Measurements from ENCODE around the gene NUP50.

The NUP50 gene

GRCh38 chr22:45200860-45201511 lies 37.3 kb downstream of the NUP50 start:
- TF ChIP-seq Cebpa-rat (IDR thresholded peaks at IDR 0.05) = no peak
- Histone ChIP-seq H3K9me3 (replicated peaks in 1 of 11) (no peaks in the 10 kb centered on the region), H3K36me3 (peaks cover 84 to 100% (median 96%) of the 10 kb centered on the region in 11 experiments), H3K4me3 (no peak overlapping the region), H3K27ac (0 out of 22 replicates have a peak overlapping the region, but pooled peaks of 4 of the 11 experiments have one; percentile 14 to 25 (median 18)), H4K20me1 (peaks cover 40 to 93% (median 60%) of the 10 kb centered on the region in 11 experiments; a peak in 21 of 22 replicates), H3K27me3 (no peaks in the 10 kb centered on the region), H3K9ac (peak overlapping the region in 7 of 11 experiments; percentile 17 to 65 (median 56); a peak in 5 of 22 replicates), H3K4me1 (peaks cover 28 to 39% (median 33%) of the 10 kb centered on the region in 10 experiments), H3K4me2 (peak overlapping the region in 8 of 11 experiments; percentile 77 to 91 (median 82); a peak in 15 of 22 replicates)

- Histone ChIP-seq H3K27me3 (no peaks in the 10 kb centered on the region), H3K9me3 (replicated peaks in 1 of 11) (no peaks in the 10 kb centered on the region), H3K4me3 (peak overlapping the region in 2 of 10 experiments; percentile 4 to 10; a peak in 1 of 20 replicates), H4K20me1 (peaks cover 44 to 95% (median 68%) of the 10 kb centered on the region in 11 experiments; a peak in 21 of 22 replicates), H3K27ac (peak overlapping the region; percentile 0 to 69 (median 62); a peak in 19 of 22 replicates), H3K4me2 (peak overlapping the region; percentile 73 to 91 (median 82)), H3K36me3 (peaks cover 78 to 100% (median 91%) of the 10 kb centered on the region in 11 experiments), H3K4me1 (peaks cover 28 to 39% (median 33%) of the 10 kb centered on the region in 10 experiments), H3K9ac (peak overlapping the region; percentile 41 to 65 (median 56); a peak in 17 of 22 replicates)
- TF ChIP-seq Cebpa-rat (IDR thresholded peaks at IDR 0.05) = no peak
Observed at GRCh38 chr22:45201678-45202332, 38.1 kb downstream of the NUP50 start.

- Histone ChIP-seq H3K4me3 (peak overlapping the region in 3 of 10 experiments; percentile 4 to 32 (median 10); a peak in 3 of 20 replicates), H3K27me3 (no peaks in the 10 kb centered on the region), H4K20me1 (peaks cover 44 to 95% (median 71%) of the 10 kb centered on the region in 11 experiments; a peak in 21 of 22 replicates), H3K9ac (peak overlapping the region; percentile 41 to 65 (median 56); a peak in 19 of 22 replicates), H3K4me1 (peaks cover 28 to 39% (median 33%) of the 10 kb centered on the region in 10 experiments), H3K27ac (peak overlapping the region; percentile 35 to 69 (median 62); a peak in 19 of 22 replicates), H3K4me2 (peak overlapping the region; percentile 73 to 91 (median 82)), H3K9me3 (replicated peaks in 1 of 11) (no peaks in the 10 kb centered on the region), H3K36me3 (peaks cover 75 to 100% (median 91%) of the 10 kb centered on the region in 11 experiments)
- no peak for TF ChIP-seq Cebpa-rat (IDR thresholded peaks at IDR 0.05)
Observed at GRCh38 chr22:45202333-45203149, 38.8 kb downstream of the NUP50 start.

- H4K20me1 ChIP-seq = peaks cover 44 to 95% (median 73%) of the 10 kb centered on the region in 11 experiments; a peak in 21 of 22 replicates
- peak overlapping the region in 10 of 11 experiments; percentile 2 to 65 (median 56); a peak in 14 of 22 replicates for H3K9ac ChIP-seq
- H3K9me3 ChIP-seq (replicated peaks in 1 of 11) = no peaks in the 10 kb centered on the region
- no peak for TF ChIP-seq Cebpa-rat (IDR thresholded peaks at IDR 0.05)
- peak overlapping the region; percentile 73 to 91 (median 82) for H3K4me2 ChIP-seq
- peak overlapping the region in 8 of 11 experiments; percentile 18 to 69 (median 62); a peak in 12 of 22 replicates for H3K27ac ChIP-seq
- peaks cover 28 to 39% (median 33%) of the 10 kb centered on the region in 10 experiments for H3K4me1 ChIP-seq
- no peak overlapping the region; a peak in 1 of 20 replicates for H3K4me3 ChIP-seq
- peaks cover 72 to 100% (median 91%) of the 10 kb centered on the region in 11 experiments for H3K36me3 ChIP-seq
- H3K27me3 ChIP-seq = no peaks in the 10 kb centered on the region
Observed at GRCh38 chr22:45203150-45203951, 39.6 kb downstream of the NUP50 start.

GRCh38 chr22:45204241-45204640 lies 40.5 kb downstream of the NUP50 start:
- no peak for TF ChIP-seq Cebpa-rat (IDR thresholded peaks at IDR 0.05)
- Histone ChIP-seq H3K4me1 (peaks cover 28 to 41% (median 34%) of the 10 kb centered on the region in 10 experiments), H3K4me3 (no peak overlapping the region)

GRCh38 chr22:45204819-45205218 lies 41.1 kb downstream of the NUP50 start:
- Histone ChIP-seq H3K27me3 (no peaks in the 10 kb centered on the region), H3K9me3 (replicated peaks in 1 of 11) (no peaks in the 10 kb centered on the region), H4K20me1 (peaks cover 54 to 98% (median 84%) of the 10 kb centered on the region in 11 experiments), H3K27ac (no peak overlapping the region), H3K9ac (peak overlapping the region in 1 of 11 experiments; percentile 29; a peak in 1 of 22 replicates), H3K4me2 (no peak overlapping the region), H3K36me3 (peaks cover 60 to 100% (median 91%) of the 10 kb centered on the region in 11 experiments), H3K4me1 (peaks cover 28 to 47% (median 34%) of the 10 kb centered on the region in 10 experiments), H3K4me3 (no peak overlapping the region)
- no peak for TF ChIP-seq Cebpa-rat (IDR thresholded peaks at IDR 0.05)

More at GRCh38 chr22:45204241-45204640, 40.5 kb downstream of the NUP50 start:
- H3K9me3 ChIP-seq (replicated peaks in 1 of 11) = no peaks in the 10 kb centered on the region
- 0 out of 22 replicates have a peak overlapping the region, but pooled peaks of 3 of the 11 experiments have one; percentile 2 to 9 (median 5) for H3K27ac ChIP-seq
- H4K20me1 ChIP-seq = peaks cover 50 to 98% (median 80%) of the 10 kb centered on the region in 11 experiments
- H3K4me2 ChIP-seq = no peak overlapping the region; a peak in 1 of 22 replicates
- no peaks in the 10 kb centered on the region for H3K27me3 ChIP-seq
- no peak overlapping the region for H3K9ac ChIP-seq
- peaks cover 65 to 100% (median 91%) of the 10 kb centered on the region in 11 experiments for H3K36me3 ChIP-seq

- no peak for TF ChIP-seq Cebpa-rat (IDR thresholded peaks at IDR 0.05)
- H3K4me1 ChIP-seq = peaks cover 28 to 53% (median 35%) of the 10 kb centered on the region in 10 experiments
- H3K36me3 ChIP-seq = peaks cover 60 to 100% (median 91%) of the 10 kb centered on the region in 11 experiments
- H3K9ac ChIP-seq = peak overlapping the region in 1 of 11 experiments; percentile 29; a peak in 1 of 22 replicates
- H4K20me1 ChIP-seq = peaks cover 49 to 98% (median 84%) of the 10 kb centered on the region in 11 experiments
- no peaks in the 10 kb centered on the region for H3K9me3 ChIP-seq (replicated peaks in 1 of 11)
- no peak overlapping the region for H3K4me2 ChIP-seq
- H3K4me3 ChIP-seq = no peak overlapping the region
- no peak overlapping the region for H3K27ac ChIP-seq
- no peaks in the 10 kb centered on the region for H3K27me3 ChIP-seq
Observed at GRCh38 chr22:45205276-45205925, 41.7 kb downstream of the NUP50 start.

Data from BLaER1 treated with 17β-estradiol and CSF1 and Interleukin-3, amounts not matched to agents 10 nM and 100 nM (cell line).